Measurements from ENCODE around the gene LTBP3.
A peak's percentile ranks its signal among the peaks of the same experiment; 100 is the strongest.

LTBP3 gene

DNA sequence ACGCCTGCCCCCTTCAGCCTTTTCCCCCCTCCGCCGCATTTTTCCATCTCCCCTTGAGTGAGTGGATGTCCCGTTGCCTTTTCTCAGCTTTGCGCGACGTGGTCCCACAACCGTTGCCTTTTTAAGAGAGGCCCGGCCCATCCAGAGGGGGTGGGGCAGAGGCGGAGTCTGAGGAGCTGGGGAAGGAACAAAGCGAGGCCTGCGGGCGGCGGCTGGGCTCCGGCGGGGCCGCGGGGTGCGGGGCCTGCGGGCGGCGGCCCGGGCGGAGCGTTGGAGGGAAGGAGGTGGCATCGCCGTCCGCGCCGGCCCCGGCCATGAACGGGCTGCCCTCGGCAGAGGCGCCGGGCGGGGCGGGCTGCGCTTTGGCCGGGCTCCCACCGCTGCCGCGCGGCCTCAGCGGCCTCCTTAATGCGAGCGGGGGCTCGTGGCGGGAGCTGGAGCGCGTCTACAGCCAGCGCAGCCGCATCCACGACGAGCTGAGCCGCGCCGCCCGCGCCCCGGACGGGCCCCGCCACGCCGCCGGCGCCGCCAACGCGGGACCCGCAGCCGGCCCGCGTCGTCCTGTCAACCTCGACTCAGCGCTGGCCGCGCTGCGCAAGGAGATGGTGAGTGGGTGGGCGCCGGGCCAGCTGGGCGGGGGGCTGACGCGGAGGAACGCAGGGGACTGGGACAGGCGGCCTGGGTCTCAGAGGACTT, 14.3 kb upstream of the LTBP3 start, which contains the start of gene FAM89B:
FAM89B (plus strand) TSS at position 183 of the 696 bp plus-strand sequence; CDS start at position 315, 132 bp downstream.
- DNase-seq (ENCODE audit: low read depth): no peak
- TF ChIP-seq, protein P1, sequence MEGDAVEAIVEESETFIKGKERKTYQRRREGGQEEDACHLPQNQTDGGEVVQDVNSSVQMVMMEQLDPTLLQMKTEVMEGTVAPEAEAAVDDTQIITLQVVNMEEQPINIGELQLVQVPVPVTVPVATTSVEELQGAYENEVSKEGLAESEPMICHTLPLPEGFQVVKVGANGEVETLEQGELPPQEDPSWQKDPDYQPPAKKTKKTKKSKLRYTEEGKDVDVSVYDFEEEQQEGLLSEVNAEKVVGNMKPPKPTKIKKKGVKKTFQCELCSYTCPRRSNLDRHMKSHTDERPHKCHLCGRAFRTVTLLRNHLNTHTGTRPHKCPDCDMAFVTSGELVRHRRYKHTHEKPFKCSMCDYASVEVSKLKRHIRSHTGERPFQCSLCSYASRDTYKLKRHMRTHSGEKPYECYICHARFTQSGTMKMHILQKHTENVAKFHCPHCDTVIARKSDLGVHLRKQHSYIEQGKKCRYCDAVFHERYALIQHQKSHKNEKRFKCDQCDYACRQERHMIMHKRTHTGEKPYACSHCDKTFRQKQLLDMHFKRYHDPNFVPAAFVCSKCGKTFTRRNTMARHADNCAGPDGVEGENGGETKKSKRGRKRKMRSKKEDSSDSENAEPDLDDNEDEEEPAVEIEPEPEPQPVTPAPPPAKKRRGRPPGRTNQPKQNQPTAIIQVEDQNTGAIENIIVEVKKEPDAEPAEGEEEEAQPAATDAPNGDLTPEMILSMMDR (IDR thresholded peaks at IDR 0.05; ENCODE audit: control insufficient read depth, insufficient read depth, low read depth, low read length, missing control alignments): no peak
- H3K4me3 ChIP-seq (ENCODE audit: control insufficient read depth, low read depth, low read length): peak within 1 kb of the TSS; percentile 96

GRCh38 chr11:65571940-65572339, 13.8 kb upstream of the LTBP3 start:
- DNase-seq (ENCODE audit: low read depth): no peak

DNA sequence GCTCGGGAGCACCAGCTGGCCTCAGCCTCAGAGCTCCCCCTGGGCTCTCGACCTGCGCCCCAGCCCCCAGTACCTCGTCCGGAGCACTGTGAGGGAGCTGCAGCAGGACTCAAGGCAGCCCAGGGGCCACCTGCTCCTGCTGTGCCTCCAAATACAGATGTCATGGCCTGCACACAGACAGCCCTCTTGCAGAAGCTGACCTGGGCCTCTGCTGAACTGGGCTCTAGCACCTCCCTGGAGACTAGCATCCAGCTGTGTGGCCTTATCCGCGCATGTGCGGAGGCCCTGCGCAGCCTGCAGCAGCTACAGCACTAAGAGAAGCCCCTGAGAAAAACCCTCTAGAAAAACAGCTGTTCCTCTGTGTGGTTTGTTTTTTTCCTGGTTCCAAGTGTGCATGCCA, 13.3 kb upstream of the LTBP3 start:
- DNase-seq (ENCODE audit: low read depth): no peak
- TF ChIP-seq, protein P1 (IDR thresholded peaks at IDR 0.05; ENCODE audit: control insufficient read depth, insufficient read depth, low read depth, low read length, missing control alignments): no peak
- H3K4me3 ChIP-seq (ENCODE audit: control insufficient read depth, low read depth, low read length): peak overlapping the region; percentile 96

More at GRCh38 chr11:65571940-65572339, 13.8 kb upstream of the LTBP3 start:
- TF ChIP-seq, protein P1 (IDR thresholded peaks at IDR 0.05; ENCODE audit: control insufficient read depth, insufficient read depth, low read depth, low read length, missing control alignments): peak; percentile 46
- H3K4me3 ChIP-seq (ENCODE audit: control insufficient read depth, low read depth, low read length): peak overlapping the region; percentile 96

DNA sequence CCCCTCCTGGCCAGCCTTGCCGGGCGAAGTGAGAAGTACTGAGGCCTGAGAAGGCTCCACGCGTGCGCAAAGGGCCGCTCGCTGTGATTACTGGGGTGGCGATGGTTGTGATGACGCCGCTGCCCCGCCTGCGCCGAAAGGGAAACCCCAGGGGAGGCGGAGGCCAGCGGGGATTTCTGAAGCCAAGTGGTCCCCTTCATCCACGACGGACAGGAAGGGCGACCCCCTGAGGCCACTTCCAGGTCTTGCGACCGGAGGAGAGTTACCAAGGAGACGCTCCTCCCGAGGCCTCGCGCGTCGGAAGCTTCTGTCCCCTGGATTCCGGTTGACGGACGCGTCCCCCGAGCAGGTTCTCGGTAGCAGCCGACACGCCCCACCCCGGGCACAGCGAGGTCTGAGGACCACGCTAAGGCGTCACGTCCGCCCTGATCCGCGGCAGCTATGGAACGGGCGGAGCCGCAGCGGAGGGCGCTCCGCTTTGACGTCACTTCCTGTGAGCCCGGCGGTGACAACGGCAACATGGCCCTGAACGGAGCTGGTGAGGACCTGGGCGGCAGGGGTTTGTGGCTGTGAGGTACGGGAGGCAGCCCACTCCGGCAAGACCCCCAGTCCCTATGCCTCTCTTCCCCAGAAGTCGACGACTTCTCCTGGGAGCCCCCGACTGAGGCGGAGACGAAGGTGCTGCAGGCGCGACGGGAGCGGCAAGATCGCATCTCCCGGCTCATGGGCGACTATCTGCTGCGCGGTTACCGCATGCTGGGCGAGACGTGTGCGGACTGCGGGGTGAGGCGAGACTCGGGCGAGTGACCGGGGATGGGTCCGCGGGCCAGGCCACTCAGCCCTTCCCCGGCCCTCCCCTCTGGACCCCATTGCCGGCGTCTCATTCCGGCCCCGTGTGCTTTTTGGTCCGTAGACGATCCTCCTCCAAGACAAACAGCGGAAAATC, 12.1 kb upstream of the LTBP3 start, which contains the start of gene ZNRD2:
ZNRD2 (plus strand) TSS at position 505 of the 946 bp plus-strand sequence; CDS start at position 520, 15 bp downstream.
- TF ChIP-seq, protein P1 (IDR thresholded peaks at IDR 0.05; ENCODE audit: control insufficient read depth, insufficient read depth, low read depth, low read length, missing control alignments): peak; percentile 57
- DNase-seq (ENCODE audit: low read depth): peak; percentile 94
- H3K4me3 ChIP-seq (ENCODE audit: control insufficient read depth, low read depth, low read length): peak within 1 kb of the TSS; percentile 96

DNA sequence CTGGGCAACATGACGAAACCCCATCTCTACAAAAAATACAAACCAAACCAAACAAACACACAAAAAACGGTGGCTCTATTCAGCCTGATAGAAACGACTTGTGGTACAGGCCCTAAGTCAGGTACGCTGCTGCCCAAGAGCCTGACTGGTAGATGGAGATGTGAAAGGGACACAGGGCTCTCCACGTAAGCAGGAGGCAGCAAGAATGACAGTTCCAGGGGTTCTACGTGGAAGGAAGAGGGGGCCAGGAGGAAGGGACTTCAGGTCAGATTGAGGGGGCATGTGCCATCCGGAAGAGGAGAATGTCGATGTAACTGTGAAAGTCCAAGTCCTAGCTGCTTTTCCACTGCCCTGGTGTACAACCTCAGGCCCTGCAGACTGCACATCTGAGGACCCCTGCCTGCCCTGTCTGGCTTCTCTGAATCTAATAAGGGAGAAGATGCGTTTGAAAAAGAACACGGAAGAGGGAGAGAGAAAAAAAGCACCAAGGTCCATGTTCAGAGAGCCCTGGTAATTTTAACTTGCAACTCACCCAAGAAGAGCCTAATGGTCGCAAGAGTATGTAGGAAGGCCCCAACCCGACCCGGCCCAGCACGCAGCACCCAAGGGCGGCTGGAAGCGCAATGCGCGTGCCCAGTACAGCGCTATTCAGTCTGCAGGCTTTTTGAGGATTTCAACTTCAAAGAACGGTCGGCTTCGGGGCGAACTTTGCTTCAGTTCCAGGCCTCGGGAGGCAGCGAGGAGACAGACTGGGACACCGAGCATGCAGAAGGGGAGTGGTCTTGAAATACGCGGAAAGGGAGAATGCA, 11.2 kb upstream of the LTBP3 start:
- TF ChIP-seq, protein P1 (IDR thresholded peaks at IDR 0.05; ENCODE audit: control insufficient read depth, insufficient read depth, low read depth, low read length, missing control alignments): no peak
- no peak for DNase-seq (ENCODE audit: low read depth)

More for the DNA sequence above, 11.2 kb upstream of the LTBP3 start:
- H3K4me3 ChIP-seq (ENCODE audit: control insufficient read depth, low read depth, low read length): peak overlapping the region; percentile 96
